Lower leg skin (tissue), 4 donors: ENCODE data around the gene LYRM4. TPM values are rescaled to one million over a fixed set of nuclear protein-coding genes. Genes with fewer than 3 reads are reported as not detected.

ENCODE experiments used
- DNase-seq, 2 donors: peaks; one replicate each; pipeline ENCODE4 v3.0.0-alpha.2; 2019; ENCODE audit warnings: low spot score in 2 of 2
- H3K4me3 ChIP-seq: fragments of 200-600 bp; sonication (generic); 2 replicates; pipeline ENCODE4 v1.5.1; 2017; ENCODE audit warnings: mild to moderate bottlenecking, low read depth; ENCODE audit not compliant: poor library complexity, severe bottlenecking
- POLR2A ChIP-seq, 2 donors: fragments of 450-650 bp; IDR thresholded peaks; one replicate each; pipeline ENCODE4 v1.6.1; 2016 to 2017; ENCODE audit warnings: antibody characterized with exemption in 2 of 2, mild to moderate bottlenecking in 1 of 2, moderate library complexity in 1 of 2
- WGBS, 2 donors: methylation state at CpG; one replicate each; pipeline ENCODE4 v1.1.5; 2018; 5-methylcytosine and 5-hydroxymethylcytosine counted together
- intact Hi-C: fragments of 100-400 bp; cut with DNase I; formaldehyde crosslinking; loops from one replicate; pipeline ENCODE4 v1.15.0; 2023; ENCODE audit warnings: low total_unique reads
- total RNA-seq, 4 donors: library from RNA; depleted of rRNA; stranded (reverse); fragments of >200 nt; gene quantifications; one replicate each; pipeline ENCODE4 v1.1.0, GENCODE V29; 2016
- TF ChIP-seq, protein P1 (sequence below), 3 donors: fragments of 450-650 bp; IDR thresholded peaks; one replicate each; pipeline ENCODE4 v1.5.1; 2016; ENCODE audit warnings: antibody characterized with exemption in 3 of 3, mild to moderate bottlenecking in 3 of 3, moderate library complexity in 2 of 3

The LYRM4 gene
- total RNA-seq, 4 donors from 2014 or later = 14.4 to 20.8 (median 20.4) TPM

DNA sequence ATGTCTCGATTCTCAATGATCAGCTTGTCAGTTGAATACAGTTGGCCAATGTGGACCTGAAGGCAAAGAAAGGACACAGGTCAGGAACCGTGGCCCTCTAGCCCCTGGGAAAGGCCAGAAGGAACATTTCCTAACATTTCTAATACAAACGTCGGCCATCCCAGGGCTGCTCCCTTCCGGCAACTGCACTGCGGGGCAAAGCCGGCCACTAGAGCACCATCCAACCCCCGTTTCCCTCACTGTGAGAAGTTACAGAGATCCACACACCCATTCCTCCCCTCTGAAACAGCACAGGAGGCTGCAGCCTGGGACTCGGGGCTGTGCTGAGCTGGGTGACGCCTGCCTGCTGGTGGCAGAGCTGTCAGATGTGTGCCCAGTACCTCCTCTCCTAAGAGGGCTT is 151.3 kb downstream of the LYRM4 start:
- 91 to 96% methylated on average over 10 of the region's 10 CpGs for WGBS, 2 donors
- no peak overlapping the region for H3K4me3 ChIP-seq
- intact Hi-C loops = no loop called here
- TF ChIP-seq, protein P1, sequence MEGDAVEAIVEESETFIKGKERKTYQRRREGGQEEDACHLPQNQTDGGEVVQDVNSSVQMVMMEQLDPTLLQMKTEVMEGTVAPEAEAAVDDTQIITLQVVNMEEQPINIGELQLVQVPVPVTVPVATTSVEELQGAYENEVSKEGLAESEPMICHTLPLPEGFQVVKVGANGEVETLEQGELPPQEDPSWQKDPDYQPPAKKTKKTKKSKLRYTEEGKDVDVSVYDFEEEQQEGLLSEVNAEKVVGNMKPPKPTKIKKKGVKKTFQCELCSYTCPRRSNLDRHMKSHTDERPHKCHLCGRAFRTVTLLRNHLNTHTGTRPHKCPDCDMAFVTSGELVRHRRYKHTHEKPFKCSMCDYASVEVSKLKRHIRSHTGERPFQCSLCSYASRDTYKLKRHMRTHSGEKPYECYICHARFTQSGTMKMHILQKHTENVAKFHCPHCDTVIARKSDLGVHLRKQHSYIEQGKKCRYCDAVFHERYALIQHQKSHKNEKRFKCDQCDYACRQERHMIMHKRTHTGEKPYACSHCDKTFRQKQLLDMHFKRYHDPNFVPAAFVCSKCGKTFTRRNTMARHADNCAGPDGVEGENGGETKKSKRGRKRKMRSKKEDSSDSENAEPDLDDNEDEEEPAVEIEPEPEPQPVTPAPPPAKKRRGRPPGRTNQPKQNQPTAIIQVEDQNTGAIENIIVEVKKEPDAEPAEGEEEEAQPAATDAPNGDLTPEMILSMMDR (IDR thresholded peaks at IDR 0.05) = no peak
- no peak for TF ChIP-seq POLR2A (IDR thresholded peaks at IDR 0.05)
- peak in 1 of 2 donors; percentile 60 for DNase-seq

DNA sequence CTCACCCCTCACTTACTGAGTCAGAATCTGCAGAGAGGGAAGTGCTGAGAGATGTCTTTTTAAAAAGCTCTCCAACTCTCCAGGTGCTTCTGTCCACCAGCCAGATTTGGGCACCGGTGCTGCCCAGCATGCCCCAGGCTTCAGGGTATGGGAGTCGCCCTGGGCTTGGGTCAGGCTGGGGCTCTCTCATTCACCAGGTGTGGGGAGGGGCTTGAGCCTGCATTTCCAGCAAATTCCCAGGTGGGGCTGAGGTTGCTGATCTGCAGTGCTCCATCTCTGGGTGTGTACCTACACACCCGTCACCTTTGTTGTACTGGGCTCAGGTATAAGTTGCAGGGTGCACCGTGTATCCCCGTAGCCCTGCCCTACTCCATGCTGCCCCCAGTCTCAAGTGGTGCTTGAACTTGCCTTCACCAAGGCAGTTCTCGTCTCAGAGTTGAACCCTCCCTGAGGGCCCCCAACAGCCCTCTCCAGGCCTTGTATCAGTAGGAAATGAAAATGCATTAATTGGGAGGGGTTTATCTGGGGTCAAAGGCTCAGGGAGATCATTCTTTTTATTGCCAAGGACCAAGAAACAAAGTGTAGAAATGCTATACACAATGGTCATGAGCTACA is 152.1 kb downstream of the LYRM4 start:
- intact Hi-C loops = no loop called here
- DNase-seq = peak in 1 of 2 donors; percentile 67
- no peak overlapping the region for H3K4me3 ChIP-seq
- TF ChIP-seq POLR2A (IDR thresholded peaks at IDR 0.05) = no peak
- TF ChIP-seq, protein P1 (IDR thresholded peaks at IDR 0.05) = no peak
- WGBS, 2 donors = 73 to 74% methylated on average over 6 of the region's 6 CpGs

DNA sequence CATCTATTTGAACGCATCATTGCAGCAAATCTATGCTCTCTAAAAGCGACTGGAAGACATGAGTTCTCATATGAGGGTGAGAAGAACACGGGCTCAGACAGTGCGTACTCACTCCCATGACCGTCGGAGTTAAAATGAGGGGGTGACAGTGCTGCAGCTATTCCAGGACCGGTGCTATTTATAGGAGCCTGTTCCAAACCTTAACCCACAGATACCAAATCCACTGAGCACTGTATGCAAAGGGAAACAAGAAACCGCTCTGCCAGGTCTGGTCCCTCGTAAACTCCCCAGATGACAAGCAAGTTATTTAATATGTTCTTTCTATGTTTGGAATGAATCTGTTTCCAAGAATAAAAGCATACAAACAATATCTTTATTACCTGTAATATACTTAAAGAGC is 152.7 kb downstream of the LYRM4 start:
- WGBS, 2 donors = 71 to 77% methylated on average over 9 of the region's 9 CpGs
- intact Hi-C loops = no loop called here
- TF ChIP-seq POLR2A (IDR thresholded peaks at IDR 0.05) = no peak
- TF ChIP-seq, protein P1 (IDR thresholded peaks at IDR 0.05) = no peak
- H3K4me3 ChIP-seq = no peak overlapping the region
- DNase-seq = peak in 1 of 2 donors; percentile 61

DNA sequence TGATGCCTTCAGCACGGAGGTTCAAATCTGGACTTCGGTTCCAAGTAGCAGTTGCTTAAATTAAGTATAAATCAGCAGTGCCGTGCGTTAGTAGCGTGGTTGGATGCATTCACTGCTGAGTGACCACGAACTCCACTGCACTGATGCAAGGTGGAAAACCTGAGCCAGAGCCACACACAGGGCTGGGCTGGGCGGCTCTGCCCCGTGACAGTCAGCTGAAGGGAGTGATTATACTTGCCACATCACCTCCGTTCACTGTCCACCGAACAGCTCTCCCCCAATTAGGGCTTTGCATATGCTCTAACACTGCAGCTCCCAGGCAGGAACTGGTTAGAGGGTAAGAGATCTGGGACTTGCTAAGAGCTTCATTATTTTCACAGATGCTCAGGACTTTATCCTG is 153.4 kb downstream of the LYRM4 start:
- TF ChIP-seq, protein P1 (IDR thresholded peaks at IDR 0.05) = no peak
- no peak for TF ChIP-seq POLR2A (IDR thresholded peaks at IDR 0.05)
- DNase-seq = peak in 1 of 2 donors; percentile 68
- H3K4me3 ChIP-seq = no peak overlapping the region
- WGBS, 2 donors = 89 to 94% methylated on average over 10 of the region's 10 CpGs
- intact Hi-C loops = no loop called here

DNA sequence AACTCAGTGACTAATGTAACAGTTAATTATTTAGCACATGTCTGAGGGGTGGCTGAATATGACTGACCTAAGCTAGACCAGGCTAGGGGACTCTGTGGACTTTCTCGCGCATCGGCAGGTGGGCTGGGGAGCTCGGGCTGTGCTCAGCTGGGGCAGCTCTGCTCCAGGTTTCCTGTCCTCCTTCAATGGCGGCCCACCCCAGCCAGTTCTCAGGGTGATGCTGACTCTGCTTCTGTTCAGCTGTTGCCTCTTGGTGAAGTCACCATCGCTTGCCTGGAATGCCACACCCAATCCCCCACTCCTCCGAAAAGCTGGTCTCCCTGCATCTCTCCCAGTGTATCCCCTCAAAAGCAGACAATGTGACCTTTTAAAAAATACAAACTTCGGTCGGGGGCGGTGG is 155.6 kb downstream of the LYRM4 start:
- intact Hi-C loops = no loop called here
- no peak for DNase-seq
- no peak overlapping the region for H3K4me3 ChIP-seq
- WGBS, 2 donors = 86 to 97% methylated on average over 10 of the region's 10 CpGs
- TF ChIP-seq POLR2A (IDR thresholded peaks at IDR 0.05) = no peak
- TF ChIP-seq, protein P1 (IDR thresholded peaks at IDR 0.05) = no peak

DNA sequence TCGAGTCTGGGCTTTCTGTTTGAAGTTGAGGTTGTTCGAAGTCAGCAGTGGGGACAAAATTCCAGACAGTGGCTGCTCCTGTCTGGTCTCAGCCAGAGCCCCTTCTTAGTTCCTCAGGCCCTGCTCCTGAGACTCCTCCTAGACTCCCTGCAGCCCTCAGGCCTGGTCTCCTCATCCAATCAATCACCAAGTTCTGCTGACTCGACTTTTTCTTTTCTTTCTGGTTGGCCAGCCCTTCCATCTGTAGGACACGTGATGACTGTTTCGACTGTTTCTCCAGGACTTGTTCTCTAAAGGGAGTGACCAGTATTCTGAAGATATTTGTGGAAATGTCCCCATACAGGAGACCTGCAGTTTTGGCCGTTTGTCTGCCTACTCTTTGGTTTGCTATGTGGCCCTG is 156.1 kb downstream of the LYRM4 start:
- TF ChIP-seq, protein P1 (IDR thresholded peaks at IDR 0.05) = no peak
- TF ChIP-seq POLR2A (IDR thresholded peaks at IDR 0.05) = no peak
- no peak for DNase-seq
- intact Hi-C loops = no loop called here
- no peak overlapping the region for H3K4me3 ChIP-seq
- WGBS, 2 donors = 90 to 92% methylated on average over 6 of the region's 6 CpGs
